Right atrium auricular region (tissue), 2 donors: Measurements from ENCODE around the gene UBE2R2. TPM values are rescaled to one million over a fixed set of nuclear protein-coding genes. Genes with fewer than 3 reads are reported as not detected.
"Not testable (repeated sequence)": the region's sequence is repeated elsewhere in the genome, so short reads cannot be mapped to it uniquely, and the experiment has no call there.

Experiments
- DNase-seq: peaks from one replicate; pipeline ENCODE4 v3.0.0-alpha.2; 2019; ENCODE audit warnings: low spot score
- H3K27ac ChIP-seq, 2 donors: fragments of 200-600 bp; sonication (generic); 1 replicate in 1 of 2; 2 replicates in 1 of 2; pipeline ENCODE4 v1.5.1; 2016 to 2019
- H3K27me3 ChIP-seq, 2 donors: fragments of 200-600 bp; sonication (generic); one replicate each; pipeline versions ENCODE4 v1.5.1 to v1.6.0; 2017 to 2019
- H3K36me3 ChIP-seq: fragments of 200-600 bp; sonication (generic); one replicate; pipeline ENCODE4 v1.5.1; 2016
- H3K4me1 ChIP-seq, 2 donors: fragments of 200-600 bp; sonication (generic); one replicate each; pipeline versions ENCODE4 v1.5.1 to v1.6.0; 2017 to 2019
- H3K4me3 ChIP-seq, 2 donors: fragments of 200-600 bp; sonication (generic); 1 replicate in 1 of 2; 2 replicates in 1 of 2; pipeline ENCODE4 v1.5.1; 2017 to 2019; ENCODE audit warnings: mild to moderate bottlenecking in 1 of 2, moderate library complexity in 1 of 2
- H3K9me3 ChIP-seq, 2 donors: fragments of 200-600 bp; sonication (generic); one replicate each; pipeline ENCODE4 v1.5.1; 2019
- CTCF ChIP-seq, 2 donors: fragments of 200-600 bp; sonication (generic); IDR thresholded peaks; one replicate each; pipeline ENCODE4 v1.5.1; 2019; ENCODE audit warnings: antibody characterized with exemption in 2 of 2
- total RNA-seq, 2 donors: library from RNA; depleted of rRNA; stranded (reverse); fragments of >200 nt; gene quantifications; one replicate each; pipeline ENCODE4 v1.1.0, GENCODE V29; 2016

Gene UBE2R2
- total RNA-seq, 2 donors from 2014 or later, result 26.6 to 29.0 TPM

- no peak overlapping the region for H3K4me3 ChIP-seq
- H3K27ac ChIP-seq, result no peak overlapping the region
- no peaks in the 10 kb centered on the region for H3K36me3 ChIP-seq
Observed at GRCh38 chr9:33780276-33780675, 36.7 kb upstream of the UBE2R2 start.

GRCh38 chr9:33781736-33782135 lies 35.2 kb upstream of the UBE2R2 start:
- TF ChIP-seq CTCF (IDR thresholded peaks at IDR 0.05), result no peak
- no peak overlapping the region for H3K27ac ChIP-seq
- H3K27me3 ChIP-seq, result no peaks in the 10 kb centered on the region
- no peaks in the 10 kb centered on the region for H3K36me3 ChIP-seq
- H3K4me1 ChIP-seq, result no peaks in the 10 kb centered on the region
- H3K4me3 ChIP-seq, result no peak overlapping the region
- DNase-seq, result no peak
- H3K9me3 ChIP-seq, result no peaks in the 10 kb centered on the region

More at GRCh38 chr9:33780276-33780675, 36.7 kb upstream of the UBE2R2 start:
- Histone ChIP-seq H3K9me3 (no peaks in the 10 kb centered on the region), H3K27me3 (no peaks in the 10 kb centered on the region), H3K4me1 (no peaks in the 10 kb centered on the region)
- TF ChIP-seq CTCF (IDR thresholded peaks at IDR 0.05), result no peak
- DNase-seq, result no peak

DNA sequence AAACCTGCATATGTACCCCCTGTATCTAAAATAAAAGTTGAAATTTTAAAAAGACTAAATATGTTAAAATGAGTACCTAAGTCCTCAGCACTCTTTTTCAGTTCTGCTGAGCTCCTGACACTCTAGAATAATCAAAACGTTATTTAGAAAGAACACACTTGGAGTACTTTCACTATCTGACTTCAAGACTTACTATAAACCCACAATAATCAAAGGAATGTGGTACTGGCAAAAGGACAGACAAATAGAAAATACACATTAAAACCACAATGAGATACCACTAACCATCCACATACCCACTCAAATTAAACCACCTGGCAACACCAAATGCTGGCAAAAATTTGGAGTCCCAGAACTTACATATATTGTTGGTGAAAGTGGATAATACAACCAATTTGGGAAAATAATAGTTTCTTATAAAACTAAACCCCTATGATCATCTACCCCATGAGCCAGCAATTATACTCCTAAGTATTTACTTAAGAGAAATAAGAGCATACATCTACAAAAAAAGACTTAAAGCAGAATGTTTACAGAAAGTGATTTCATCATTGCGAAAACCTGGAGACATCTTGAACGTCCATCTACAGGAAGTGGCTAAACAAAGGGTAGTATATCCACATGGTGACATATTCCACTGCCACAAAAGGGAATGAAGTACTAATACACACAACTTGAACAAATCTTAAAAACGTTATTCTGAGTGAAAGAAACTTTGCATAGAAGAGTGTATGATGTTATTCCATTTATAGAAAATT lies 34.4 kb upstream of the UBE2R2 start:
- no peaks in the 10 kb centered on the region for H3K9me3 ChIP-seq
- no peaks in the 10 kb centered on the region for H3K27me3 ChIP-seq
- H3K4me3 ChIP-seq, result no peak overlapping the region
- H3K4me1 ChIP-seq, result peaks cover 0 to under 1% of the 10 kb centered on the region in 2 donors
- H3K36me3 ChIP-seq, result no peaks in the 10 kb centered on the region
- no peak overlapping the region for H3K27ac ChIP-seq
- no peak for TF ChIP-seq CTCF (IDR thresholded peaks at IDR 0.05)
- DNase-seq, result no peak

GRCh38 chr9:33785914-33786313 lies 31.0 kb upstream of the UBE2R2 start:
- Histone ChIP-seq H3K4me1 (peaks cover 0 to 10% of the 10 kb centered on the region in 2 donors), H3K4me3 (no peak overlapping the region), H3K27me3 (no peaks in the 10 kb centered on the region), H3K36me3 (no peaks in the 10 kb centered on the region), H3K27ac (no peak overlapping the region), H3K9me3 (no peaks in the 10 kb centered on the region)
- peak in 1 of 2 donors; percentile 22 for TF ChIP-seq CTCF (IDR thresholded peaks at IDR 0.05)
- no peak for DNase-seq

DNA sequence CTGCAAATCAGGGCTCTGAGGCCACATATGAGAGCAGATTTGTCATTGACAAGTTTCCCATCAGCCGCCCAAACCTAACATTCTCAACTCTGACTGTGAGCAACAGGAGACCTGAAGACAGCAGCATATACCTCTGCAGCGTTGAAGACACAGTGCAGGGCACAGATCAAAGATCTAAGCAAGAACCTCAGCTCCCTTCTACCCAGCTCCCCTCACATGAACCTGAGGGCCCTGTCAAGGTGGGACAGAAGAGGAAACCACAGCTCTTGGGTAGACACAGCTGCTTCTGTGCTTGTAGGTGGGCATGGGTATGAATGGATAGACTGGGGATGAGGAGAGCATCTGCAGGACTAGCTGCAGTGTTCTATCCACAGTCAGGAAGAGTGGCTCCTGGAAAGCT lies 30.3 kb upstream of the UBE2R2 start:
- no peak overlapping the region for H3K4me3 ChIP-seq
- no peaks in the 10 kb centered on the region for H3K9me3 ChIP-seq
- no peak for TF ChIP-seq CTCF (IDR thresholded peaks at IDR 0.05)
- no peak overlapping the region for H3K27ac ChIP-seq
- H3K4me1 ChIP-seq, result peaks cover 0 to 10% of the 10 kb centered on the region in 2 donors
- H3K27me3 ChIP-seq, result no peaks in the 10 kb centered on the region
- DNase-seq, result no peak
- H3K36me3 ChIP-seq, result no peaks in the 10 kb centered on the region

DNA sequence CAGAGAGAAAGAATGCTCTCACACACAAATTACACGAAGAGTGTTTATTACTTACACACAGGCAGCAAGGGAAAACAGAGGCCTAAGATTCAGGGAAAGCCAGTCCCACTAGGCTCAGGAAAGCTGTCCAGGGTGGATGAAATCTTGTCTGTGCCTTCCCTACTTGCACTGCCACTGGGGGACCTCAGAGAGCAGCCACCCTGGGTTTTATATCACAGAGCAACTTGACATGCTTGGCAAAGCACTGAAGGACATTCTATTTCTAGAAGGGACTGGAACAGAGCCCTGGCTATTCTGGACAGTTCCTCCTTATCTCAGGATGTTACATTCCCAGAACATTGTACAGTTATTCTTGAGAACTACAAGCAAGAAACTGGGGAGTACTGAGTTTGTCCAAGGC lies 29.1 kb upstream of the UBE2R2 start:
- Histone ChIP-seq H3K4me1 (peaks cover 0 to 10% of the 10 kb centered on the region in 2 donors), H3K4me3 (no peak overlapping the region), H3K36me3 (no peaks in the 10 kb centered on the region), H3K9me3 (no peaks in the 10 kb centered on the region), H3K27ac (peak overlapping the region in 1 of 2 donors; percentile 44), H3K27me3 (no peaks in the 10 kb centered on the region)
- TF ChIP-seq CTCF (IDR thresholded peaks at IDR 0.05), result peak in 1 of 2 donors; percentile 41
- no peak for DNase-seq

- not testable (repeated sequence) for H3K36me3 ChIP-seq, H3K9me3 ChIP-seq, H3K4me3 ChIP-seq, DNase-seq, H3K4me1 ChIP-seq, H3K27me3 ChIP-seq, H3K27ac ChIP-seq
Observed at GRCh38 chr9:33789429-33789828, 27.5 kb upstream of the UBE2R2 start.
